Gastrocnemius medialis (tissue), 4 donors: ENCODE data around the gene UBE2QL1. TPM values are rescaled to one million over a fixed set of nuclear protein-coding genes. Genes with fewer than 3 reads are reported as not detected.
A peak's percentile ranks its signal among the peaks of the same experiment; 100 is the strongest.

Experiments used
- ATAC-seq, 2 donors: fragments of 150-250 bp; one replicate each; pipeline ENCODE4 v1.9.1; 2016
- DNase-seq, 2 donors: peaks; one replicate each; pipeline ENCODE4 v3.0.0-alpha.2; 2019
- H3K27ac ChIP-seq, 4 donors: fragments of 200-600 bp; sonication (generic); 1 replicate in 1 of 4; 2 replicates in 3 of 4; pipeline ENCODE4 v1.5.1; 2016 to 2018; ENCODE audit warnings: mild to moderate bottlenecking in 2 of 4, moderate library complexity in 1 of 4
- H3K27me3 ChIP-seq, 3 donors: fragments of 200-600 bp; sonication (generic) in 2 of 3; 1 replicate in 1 of 3; 2 replicates in 2 of 3; pipeline versions ENCODE4 v1.5.1 to v1.6.0; 2016 to 2019; ENCODE audit warnings: mild to moderate bottlenecking in 1 of 3, moderate library complexity in 1 of 3
- H3K36me3 ChIP-seq, 2 donors: fragments of 200-600 bp; sonication (generic) in 1 of 2; one replicate each; pipeline ENCODE4 v1.5.1; 2017 to 2018
- H3K4me1 ChIP-seq, 2 donors: fragments of 200-600 bp; sonication (generic) in 1 of 2; one replicate each; pipeline ENCODE4 v1.5.1; 2016 to 2017; ENCODE audit warnings: mild to moderate bottlenecking in 2 of 2
- H3K4me3 ChIP-seq, 4 donors: fragments of 200-600 bp; sonication (generic) in 3 of 4; 1 replicate in 1 of 4; 2 replicates in 3 of 4; pipeline ENCODE4 v1.5.1; 2016 to 2019; ENCODE audit warnings: mild to moderate bottlenecking in 2 of 4
- H3K9me3 ChIP-seq, 3 donors: fragments of 200-600 bp; sonication (generic) in 2 of 3; 1 replicate in 1 of 3; 2 replicates in 2 of 3; pipeline ENCODE4 v1.5.1; 2016 to 2019
- POLR2A ChIP-seq, 2 donors: fragments of 450-650 bp; IDR thresholded peaks; one replicate each; pipeline ENCODE4 v1.6.1; 2017; ENCODE audit warnings: antibody characterized with exemption in 2 of 2, mild to moderate bottlenecking in 2 of 2, moderate library complexity in 2 of 2
- in situ Hi-C, 4 donors: fragments of 200-750 bp; cut with MboI; loops; one replicate each; pipeline versions ENCODE4 v1.15.0 to v1.8.0; 2017; ENCODE audit warnings: low sequenced_read_pairs in 4 of 4
- intact Hi-C: fragments of 100-400 bp; cut with DNase I; formaldehyde crosslinking; loops from one replicate; pipeline ENCODE4 v1.15.1; 2023; ENCODE audit warnings: low total_unique reads
- total RNA-seq, 4 donors: library from RNA; depleted of rRNA; stranded (reverse); fragments of >200 nt; gene quantifications; one replicate each; pipeline versions ENCODE4 v1.1.0 to v1.2.3, GENCODE V29; 2016
- TF ChIP-seq, protein P1 (sequence below), 5 experiments: fragments of 450-650 bp in 3 of 5; fragments of 200-600 bp in 2 of 5; sonication (generic) in 2 of 5; IDR thresholded peaks in 4 of 5; conservative IDR thresholded peaks in 1 of 5; 1 replicate in 4 of 5; 2 replicates in 1 of 5; pipeline ENCODE4 v1.5.1; 2016 to 2019; ENCODE audit warnings: antibody characterized with exemption in 5 of 5, mild to moderate bottlenecking in 3 of 5, moderate library complexity in 3 of 5

Gene UBE2QL1
- total RNA-seq, 4 donors from 2014 or later, result 48.8 to 150 (median 67.0) TPM

- peak in 1 of 2 donors; percentile 7 for ATAC-seq
- no peak for TF ChIP-seq POLR2A (IDR thresholded peaks at IDR 0.05)
- TF ChIP-seq, protein P1, sequence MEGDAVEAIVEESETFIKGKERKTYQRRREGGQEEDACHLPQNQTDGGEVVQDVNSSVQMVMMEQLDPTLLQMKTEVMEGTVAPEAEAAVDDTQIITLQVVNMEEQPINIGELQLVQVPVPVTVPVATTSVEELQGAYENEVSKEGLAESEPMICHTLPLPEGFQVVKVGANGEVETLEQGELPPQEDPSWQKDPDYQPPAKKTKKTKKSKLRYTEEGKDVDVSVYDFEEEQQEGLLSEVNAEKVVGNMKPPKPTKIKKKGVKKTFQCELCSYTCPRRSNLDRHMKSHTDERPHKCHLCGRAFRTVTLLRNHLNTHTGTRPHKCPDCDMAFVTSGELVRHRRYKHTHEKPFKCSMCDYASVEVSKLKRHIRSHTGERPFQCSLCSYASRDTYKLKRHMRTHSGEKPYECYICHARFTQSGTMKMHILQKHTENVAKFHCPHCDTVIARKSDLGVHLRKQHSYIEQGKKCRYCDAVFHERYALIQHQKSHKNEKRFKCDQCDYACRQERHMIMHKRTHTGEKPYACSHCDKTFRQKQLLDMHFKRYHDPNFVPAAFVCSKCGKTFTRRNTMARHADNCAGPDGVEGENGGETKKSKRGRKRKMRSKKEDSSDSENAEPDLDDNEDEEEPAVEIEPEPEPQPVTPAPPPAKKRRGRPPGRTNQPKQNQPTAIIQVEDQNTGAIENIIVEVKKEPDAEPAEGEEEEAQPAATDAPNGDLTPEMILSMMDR (IDR thresholded peaks at IDR 0.05 in 4 of 5, conservative IDR thresholded peaks at IDR 0.05 in 1 of 5), result no peak
- Histone ChIP-seq H3K27me3 (no peaks in the 10 kb centered on the region), H3K36me3 (no peaks in the 10 kb centered on the region), H3K27ac (peak overlapping the region; percentile 74 to 88 (median 85)), H3K9me3 (no peaks in the 10 kb centered on the region), H3K4me1 (peaks cover 11 to 18% of the 10 kb centered on the region in 2 donors), H3K4me3 (no peak overlapping the region)
- intact Hi-C loops, result no loop called here
- in situ Hi-C loops, result no loop called here
- no peak for DNase-seq
These were observed 24.5 kb upstream of the UBE2QL1 start for GRCh38 chr5:6424110-6424659.

DNA sequence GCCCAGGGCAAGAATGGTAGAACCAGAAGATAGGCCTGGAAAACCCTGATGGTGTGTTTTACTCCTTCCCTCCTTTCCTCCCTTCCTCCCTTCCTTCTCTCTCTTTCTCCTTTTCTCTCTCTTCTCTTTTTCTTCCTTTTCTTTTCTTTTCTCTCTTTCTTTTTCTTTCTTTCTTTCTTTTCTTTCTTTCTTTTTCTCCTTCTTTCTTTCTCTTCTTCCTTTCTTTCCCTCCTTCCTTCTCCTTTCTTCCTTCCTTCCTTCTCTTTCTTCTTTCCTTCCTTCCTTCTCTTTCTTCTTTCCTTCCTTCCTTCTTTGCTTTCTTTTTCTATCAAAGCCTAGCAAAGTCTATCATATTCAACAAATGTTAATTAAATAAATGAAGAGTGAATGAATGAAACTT, 24.0 kb upstream of the UBE2QL1 start:
- H3K27ac ChIP-seq, result peak overlapping the region; percentile 74 to 88 (median 85)

DNA sequence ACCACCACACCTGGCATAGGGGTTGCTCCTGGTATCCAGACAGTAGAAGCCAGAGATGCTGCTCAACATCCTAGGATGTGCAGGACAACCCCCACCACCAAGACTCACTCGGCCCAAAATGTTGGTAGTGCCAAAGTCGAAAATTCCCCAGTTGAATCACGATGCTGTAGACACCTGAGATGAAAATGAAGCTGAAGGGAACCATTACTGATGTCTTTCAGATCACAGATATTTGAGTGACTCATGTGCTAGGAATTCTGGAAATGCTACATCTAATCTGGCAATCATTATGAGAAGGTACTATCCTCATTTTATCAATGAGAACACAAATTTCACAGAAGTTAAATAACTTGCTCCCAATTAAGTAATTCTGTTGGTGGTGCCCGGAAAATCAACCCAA, 21.0 kb upstream of the UBE2QL1 start:
- H3K9me3 ChIP-seq, result no peaks in the 10 kb centered on the region
- TF ChIP-seq, protein P1 (IDR thresholded peaks at IDR 0.05 in 4 of 5, conservative IDR thresholded peaks at IDR 0.05 in 1 of 5), result no peak
- no peak for TF ChIP-seq POLR2A (IDR thresholded peaks at IDR 0.05)
- intact Hi-C loops (no loop called here), in situ Hi-C loops (no loop called here)
- H3K36me3 ChIP-seq, result no peaks in the 10 kb centered on the region
- ATAC-seq (no peak), DNase-seq (no peak)
- H3K4me3 ChIP-seq, result no peak overlapping the region
- H3K27ac ChIP-seq, result no peak overlapping the region
- peaks cover 19 to 22% of the 10 kb centered on the region in 2 donors for H3K4me1 ChIP-seq
- no peaks in the 10 kb centered on the region for H3K27me3 ChIP-seq

More for the DNA sequence above, 24.0 kb upstream of the UBE2QL1 start:
- TF ChIP-seq, protein P1 (IDR thresholded peaks at IDR 0.05 in 4 of 5, conservative IDR thresholded peaks at IDR 0.05 in 1 of 5), result no peak
- no peak for TF ChIP-seq POLR2A (IDR thresholded peaks at IDR 0.05)
- peaks cover 11 to 13% of the 10 kb centered on the region in 2 donors for H3K4me1 ChIP-seq
- no peaks in the 10 kb centered on the region for H3K27me3 ChIP-seq
- H3K4me3 ChIP-seq, result no peak overlapping the region
- H3K36me3 ChIP-seq, result no peaks in the 10 kb centered on the region
- in situ Hi-C loops (no loop called here), intact Hi-C loops (no loop called here)
- DNase-seq (no peak), ATAC-seq (no peak)
- H3K9me3 ChIP-seq, result no peaks in the 10 kb centered on the region

DNA sequence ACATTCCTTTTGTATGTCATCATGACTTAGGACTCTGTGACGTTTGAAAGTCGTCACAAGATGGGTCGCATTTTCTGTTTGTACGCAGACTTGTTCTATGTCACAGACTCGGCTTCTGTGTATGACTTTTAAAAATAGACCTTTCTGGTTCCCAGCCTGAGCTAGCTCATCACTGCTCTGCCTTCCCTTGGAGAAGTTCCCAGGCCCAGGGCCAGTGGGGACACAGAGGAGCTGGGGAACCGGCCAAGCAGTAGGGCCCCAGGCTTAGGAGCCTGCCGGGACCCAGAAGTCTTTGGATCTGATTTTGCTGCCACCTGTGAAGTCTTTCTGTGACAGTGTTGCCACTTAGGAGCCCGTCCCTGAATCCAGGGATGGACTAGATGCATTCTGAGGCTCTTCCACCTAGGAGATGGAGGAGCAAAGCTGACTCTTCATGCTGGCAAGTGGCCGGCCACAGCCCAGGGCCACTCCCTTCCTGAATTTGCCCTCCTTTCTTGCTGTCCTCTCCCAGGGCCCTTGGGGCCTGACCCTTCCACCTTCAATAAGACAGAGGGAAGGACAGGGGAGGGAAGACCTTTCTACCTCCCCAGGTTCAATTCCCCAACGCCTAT, 18.1 kb upstream of the UBE2QL1 start:
- Histone ChIP-seq H3K9me3 (no peaks in the 10 kb centered on the region), H3K27ac (peak overlapping the region; percentile 59 to 73 (median 70)), H3K36me3 (no peaks in the 10 kb centered on the region), H3K27me3 (no peaks in the 10 kb centered on the region), H3K4me1 (peaks cover 8 to 13% of the 10 kb centered on the region in 2 donors), H3K4me3 (no peak overlapping the region)
- ATAC-seq, result peak; percentile 86 to 89
- intact Hi-C loops, result no loop called here
- in situ Hi-C loops, result no loop called here
- peak; percentile 16 to 47 for TF ChIP-seq POLR2A (IDR thresholded peaks at IDR 0.05)
- TF ChIP-seq, protein P1 (IDR thresholded peaks at IDR 0.05 in 4 of 5, conservative IDR thresholded peaks at IDR 0.05 in 1 of 5), result no peak
- peak; percentile 49 to 61 for DNase-seq
